Endothelial cell of umbilical vein (primary cell): ENCODE data around the gene TET1. TPM values are rescaled to one million over a fixed set of nuclear protein-coding genes. Genes with fewer than 3 reads are reported as not detected.

ENCODE experiments used
- BruUV-seq: library from RNA; stranded (reverse); fragments of 400-500 nt; replicated peaks from 2 replicates; lab custom pipeline; 2021; lab: Mats Ljungman, UMichigan
- CTCF ChIA-PET: fragments of 300-600, 350-600 bp; sonication (Branson Sonifier 250); formaldehyde crosslinking; loops from one replicate; lab custom pipeline; 2021; ENCODE audit warnings: antibody characterized with exemption, inconsistent platforms; lab: Charles Lee
- POLR2A ChIA-PET: fragments of 300-600, 350-600 bp; sonication (Branson Sonifier 250); formaldehyde crosslinking; loops from one replicate; lab custom pipeline; 2021; ENCODE audit warnings: antibody characterized with exemption, inconsistent platforms; lab: Charles Lee
- DNase-seq: peaks from one replicate; pipeline ENCODE4 v3.0.0-alpha.2; 2011; ENCODE audit warnings: low read depth, low spot score
- FAIRE-seq: peaks from 2 replicates; lab custom pipeline; 2011; peaks lifted over from hg19 to GRCh38; lab: Jason Lieb, UNC
- H2AFZ ChIP-seq: 2 replicates; pipeline ENCODE4 v1.6.0; 2012; ENCODE audit warnings: low read depth, low read length, control low read depth, inconsistent platforms
- H3K27ac ChIP-seq: 2 replicates; pipeline ENCODE4 v1.5.1; 2011; ENCODE audit warnings: low read depth, mild to moderate bottlenecking, control low read depth, low read length, moderate library complexity; ENCODE audit not compliant: insufficient read depth
- H3K27me3 ChIP-seq, 2 experiments: 2 replicates each; pipeline versions ENCODE4 v1.6.0 to v1.6.1; 2011; ENCODE audit warnings: low read length in 2 of 2, mixed read lengths in 1 of 2; ENCODE audit not compliant: control insufficient read depth in 2 of 2, insufficient read depth in 2 of 2
- H3K36me3 ChIP-seq, 2 experiments: 2 replicates in 1 of 2; 3 replicates in 1 of 2; pipeline ENCODE4 v1.5.1; 2011; ENCODE audit warnings: low read length in 2 of 2, mild to moderate bottlenecking in 1 of 2, moderate library complexity in 1 of 2; ENCODE audit not compliant: control insufficient read depth in 2 of 2, insufficient read depth in 2 of 2; ENCODE audit errors: extremely low read depth in 1 of 2
- H3K4me1 ChIP-seq: 3 replicates; pipeline ENCODE4 v1.5.1; 2011; ENCODE audit warnings: mild to moderate bottlenecking, low read length; ENCODE audit not compliant: control insufficient read depth, insufficient read depth; ENCODE audit errors: extremely low read depth
- H3K4me2 ChIP-seq: 2 replicates; pipeline ENCODE4 v1.6.1; 2011; ENCODE audit warnings: low read length, control low read depth, mixed read lengths; ENCODE audit not compliant: insufficient read depth
- H3K4me3 ChIP-seq, 3 experiments: fragments of 200-600 bp in 1 of 3; sonication (generic), shearing (Covaris generic) in 1 of 3; replicated peaks in 1 of 3; 2 replicates each; pipeline ENCODE4 v1.5.1; 2011 to 2016; ENCODE audit warnings: control low read depth in 3 of 3, low read length in 3 of 3, mild to moderate bottlenecking in 2 of 3, inconsistent platforms in 1 of 3, low read depth in 1 of 3, moderate library complexity in 1 of 3; ENCODE audit not compliant: insufficient read depth in 1 of 3
- H3K79me2 ChIP-seq: 2 replicates; pipeline ENCODE4 v1.6.0; 2012; ENCODE audit warnings: low read length, inconsistent platforms; ENCODE audit not compliant: control insufficient read depth, insufficient read depth
- H3K9ac ChIP-seq: replicated peaks from 2 replicates; pipeline ENCODE3; 2011; ENCODE audit warnings: low read length, control low read depth; ENCODE audit not compliant: insufficient read depth; ENCODE audit errors: extremely low read depth
- H3K9me1 ChIP-seq: replicated peaks from 3 replicates; pipeline ENCODE4 v1.6.0; 2011; ENCODE audit warnings: mild to moderate bottlenecking, low read length; ENCODE audit not compliant: control insufficient read depth, insufficient read depth; ENCODE audit errors: extremely low read depth
- H3K9me3 ChIP-seq: replicated peaks from 2 replicates; pipeline ENCODE4 v1.5.1; 2012; ENCODE audit warnings: low read length, inconsistent platforms; ENCODE audit not compliant: control insufficient read depth, insufficient read depth
- H4K20me1 ChIP-seq: replicated peaks from 2 replicates; pipeline ENCODE3; 2011; ENCODE audit warnings: mild to moderate bottlenecking, low read length; ENCODE audit not compliant: control insufficient read depth, insufficient read depth; ENCODE audit errors: extremely low read depth
- CTCF ChIP-seq, 2 donors: IDR thresholded peaks; 1 replicate in 1 of 2; 2 replicates in 1 of 2; pipeline ENCODE4 v1.5.1; 2011; ENCODE audit warnings: low read length in 2 of 2, mild to moderate bottlenecking in 2 of 2, moderate library complexity in 2 of 2, control low read depth in 1 of 2, inconsistent platforms in 1 of 2, low read depth in 1 of 2; ENCODE audit not compliant: insufficient read depth in 1 of 2; ENCODE audit errors: extremely low read depth in 1 of 2
- EZH2 ChIP-seq: IDR thresholded peaks from 2 replicates; pipeline ENCODE4 v1.6.1; 2012; ENCODE audit warnings: borderline replicate concordance, low read depth, mild to moderate bottlenecking, moderate library complexity, low read length, inconsistent platforms; ENCODE audit not compliant: severe bottlenecking
- FOS ChIP-seq: IDR thresholded peaks from 2 replicates; pipeline ENCODE4 v1.6.1; 2011; ENCODE audit warnings: mild to moderate bottlenecking, low read length, moderate library complexity, borderline replicate concordance; ENCODE audit not compliant: insufficient read depth
- GATA2 ChIP-seq: IDR thresholded peaks from 2 replicates; pipeline ENCODE4 v1.7.0; 2011; ENCODE audit warnings: low read depth, mild to moderate bottlenecking, moderate library complexity, mixed read lengths, low read length; ENCODE audit not compliant: insufficient read length, insufficient read depth
- JUN ChIP-seq: IDR thresholded peaks from 2 replicates; pipeline ENCODE4 v1.6.1; 2011; ENCODE audit warnings: borderline replicate concordance, low read depth; ENCODE audit not compliant: insufficient read length, insufficient read depth
- MAX ChIP-seq: IDR thresholded peaks from 2 replicates; pipeline ENCODE4 v1.6.1; 2011; ENCODE audit not compliant: insufficient read depth, insufficient read length
- MYC ChIP-seq: IDR thresholded peaks from one replicate; pipeline ENCODE4 v1.6.1; 2011; ENCODE audit warnings: mild to moderate bottlenecking, low read depth, low read length
- POLR2A ChIP-seq: IDR thresholded peaks from 2 replicates; pipeline ENCODE4 v1.6.1; 2012; ENCODE audit warnings: low read depth, mild to moderate bottlenecking, control low read depth, low read length
- POLR2AphosphoS5 ChIP-seq: IDR thresholded peaks from 2 replicates; pipeline ENCODE4 v1.6.1; 2012; ENCODE audit warnings: low read depth, mild to moderate bottlenecking, control low read depth, low read length, moderate library complexity; ENCODE audit not compliant: insufficient read depth
- dilution Hi-C: fragments of 300-500 bp; cut with MboI; formaldehyde crosslinking; loops from one replicate; pipeline ENCODE4 v1.15.0; 2019; ENCODE audit warnings: low sequenced_read_pairs; ENCODE audit not compliant: extremely low pct_ligation_motif_present
- intact Hi-C: fragments of 100-400 bp; cut with micrococcal nuclease; formaldehyde crosslinking; loops from one replicate; pipeline ENCODE4 v1.10.0; 2022
- polyA plus RNA-seq, 4 experiments: library from polyadenylated mRNA; depleted of rRNA in 3 of 4; stranded (reverse) in 3 of 4; unstranded in 1 of 4; fragments of >200 nt; gene quantifications; 2 replicates each; pipeline versions ENCODE4 v1.2.1 to v1.2.3, GENCODE V29; 2011 to 2012; ENCODE audit warnings: missing spikeins in 1 of 4
- total RNA-seq: library from RNA; stranded (reverse); gene quantifications from 2 replicates; pipeline ENCODE4 v1.2.3, GENCODE V29; 2021

Gene TET1
- total and polyA plus RNA-seq, 2 donors (not counting 3 experiments of a cell fraction or from before 2014, with no cell fraction given) = 0.23 to 1.5 TPM

GRCh38 chr10:68597407-68597806, 37.3 kb downstream of the TET1 start:
- no peaks in the 10 kb centered on the region for H3K79me2 ChIP-seq
- H3K27ac ChIP-seq = no peak overlapping the region
- TF ChIP-seq CTCF (IDR thresholded peaks at IDR 0.05; ENCODE audit: extremely low read depth in 1 of 2, insufficient read depth in 1 of 2, low read depth in 1 of 2, low read length in 2 of 2) = no peak
- no peak for TF ChIP-seq MYC
- TF ChIP-seq EZH2 = no peak
- no peak for TF ChIP-seq POLR2A
- TF ChIP-seq FOS = no peak
- TF ChIP-seq MAX = no peak
- TF ChIP-seq POLR2AphosphoS5 = no peak
- TF ChIP-seq JUN = no peak
- TF ChIP-seq GATA2 = no peak
- H3K4me2 ChIP-seq = no peak overlapping the region
- H2AFZ ChIP-seq = no peak overlapping the region
- intact Hi-C loops = no loop called here
- H4K20me1 ChIP-seq = no peaks in the 10 kb centered on the region
- peaks cover 14% of the 10 kb centered on the region for H3K4me1 ChIP-seq
- no peaks in the 10 kb centered on the region for H3K27me3 ChIP-seq
- no TSS peak for BruUV-seq
- no peak overlapping the region for H3K4me3 ChIP-seq
- CTCF ChIA-PET = no interaction called here
- H3K9me3 ChIP-seq = no peaks in the 10 kb centered on the region
- no peak for DNase-seq
- no peak for FAIRE-seq
- H3K36me3 ChIP-seq = no peaks in the 10 kb centered on the region
- H3K9me1 ChIP-seq = no peaks in the 10 kb centered on the region
- no peak overlapping the region for H3K9ac ChIP-seq
- POLR2A ChIA-PET = no interaction called here
- dilution Hi-C loops = no loop called here
